Midbrain (tissue), 1 donor: ENCODE measurements around the gene TAF11L12.
"Not testable (repeated sequence)": the region's sequence is repeated elsewhere in the genome, so short reads cannot be mapped to it uniquely, and the experiment has no call there.

Source experiments
- DNase-seq: peaks from one replicate; lab custom pipeline; 2025; lab: John Stamatoyannopoulos, UW

The TAF11L12 gene

GRCh38 chr5:17610092-17610491 lies at the start of gene TAF11L12:
Gene TAF11L12 (plus strand): TSS chr5:17610392.
- DNase-seq, result not testable (repeated sequence)

DNA sequence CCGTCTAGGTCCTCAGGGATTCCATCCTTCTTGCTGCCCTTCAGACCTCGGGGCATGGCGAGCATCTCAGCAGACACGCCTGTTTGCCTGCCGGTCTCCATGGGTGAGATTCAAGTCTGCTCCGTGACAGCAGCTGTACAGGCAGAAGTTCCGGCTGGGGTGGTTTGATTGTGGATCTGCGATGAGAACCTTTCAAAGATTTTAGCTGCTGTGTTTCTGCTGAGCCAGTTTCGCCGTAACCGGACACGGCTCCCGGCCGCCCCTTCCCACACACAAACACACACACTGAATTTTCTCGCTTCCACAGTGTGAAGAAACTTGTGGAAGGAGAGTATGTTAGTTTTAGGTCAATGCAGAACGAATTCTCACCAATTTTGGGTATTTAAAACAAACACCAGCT lies 24.5 kb upstream of the TAF11L12 start, which contains the start of gene TAF11L7:
TSS of gene TAF11L7 (minus strand) at position 101 of the 400 bp plus-strand sequence.
- not testable (repeated sequence) for DNase-seq

DNA sequence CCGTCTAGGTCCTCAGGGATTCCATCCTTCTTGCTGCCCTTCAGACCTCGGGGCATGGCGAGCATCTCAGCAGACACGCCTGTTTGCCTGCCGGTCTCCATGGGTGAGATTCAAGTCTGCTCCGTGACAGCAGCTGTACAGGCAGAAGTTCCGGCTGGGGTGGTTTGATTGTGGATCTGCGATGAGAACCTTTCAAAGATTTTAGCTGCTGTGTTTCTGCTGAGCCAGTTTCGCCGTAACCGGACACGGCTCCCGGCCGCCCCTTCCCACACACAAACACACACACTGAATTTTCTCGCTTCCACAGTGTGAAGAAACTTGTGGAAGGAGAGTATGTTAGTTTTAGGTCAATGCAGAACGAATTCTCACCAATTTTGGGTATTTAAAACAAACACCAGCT lies 19.3 kb upstream of the TAF11L12 start, which contains the start of gene TAF11L8:
TSS of gene TAF11L8 (minus strand) at position 101 of the 400 bp plus-strand sequence.
- not testable (repeated sequence) for DNase-seq

- DNase-seq, result not testable (repeated sequence)
Observed at GRCh38 chr5:17594255-17594654, 15.9 kb upstream of the TAF11L12 start, which contains the start of gene TAF11L9. Gene TAF11L9 (minus strand): TSS chr5:17594394.

DNA sequence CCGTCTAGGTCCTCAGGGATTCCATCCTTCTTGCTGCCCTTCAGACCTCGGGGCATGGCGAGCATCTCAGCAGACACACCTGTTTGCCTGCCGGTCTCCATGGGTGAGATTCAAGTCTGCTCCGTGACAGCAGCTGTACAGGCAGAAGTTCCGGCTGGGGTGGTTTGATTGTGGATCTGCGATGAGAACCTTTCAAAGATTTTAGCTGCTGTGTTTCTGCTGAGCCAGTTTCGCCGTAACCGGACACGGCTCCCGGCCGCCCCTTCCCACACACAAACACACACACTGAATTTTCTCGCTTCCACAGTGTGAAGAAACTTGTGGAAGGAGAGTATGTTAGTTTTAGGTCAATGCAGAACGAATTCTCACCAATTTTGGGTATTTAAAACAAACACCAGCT lies 12.5 kb upstream of the TAF11L12 start, which contains the start of gene TAF11L10:
TSS of gene TAF11L10 (minus strand) at position 101 of the 400 bp plus-strand sequence.
- not testable (repeated sequence) for DNase-seq

DNA sequence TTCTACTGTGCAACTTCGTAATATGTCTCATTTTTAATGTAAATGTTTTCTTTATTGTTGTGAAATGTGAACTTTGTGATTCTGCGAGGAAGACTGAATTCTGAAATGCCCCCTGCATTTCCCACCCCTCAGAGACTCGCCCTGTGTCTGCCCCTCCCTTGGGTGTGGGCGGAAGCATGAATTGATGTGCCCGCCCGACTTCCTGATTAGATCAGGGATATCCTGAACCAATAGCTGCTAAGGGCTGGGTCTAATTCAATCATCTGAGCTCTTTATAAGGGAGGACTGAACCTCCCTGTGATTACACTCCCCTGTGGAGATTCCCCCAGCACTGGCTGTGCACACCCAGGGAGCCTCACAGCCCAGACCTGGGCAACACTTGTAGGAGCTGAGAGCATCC lies 6.3 kb upstream of the TAF11L12 start, which contains the start of gene TAF11L11:
TSS of gene TAF11L11 (plus strand) at position 304 of the 400 bp plus-strand sequence.
- DNase-seq, result not testable (repeated sequence)

DNA sequence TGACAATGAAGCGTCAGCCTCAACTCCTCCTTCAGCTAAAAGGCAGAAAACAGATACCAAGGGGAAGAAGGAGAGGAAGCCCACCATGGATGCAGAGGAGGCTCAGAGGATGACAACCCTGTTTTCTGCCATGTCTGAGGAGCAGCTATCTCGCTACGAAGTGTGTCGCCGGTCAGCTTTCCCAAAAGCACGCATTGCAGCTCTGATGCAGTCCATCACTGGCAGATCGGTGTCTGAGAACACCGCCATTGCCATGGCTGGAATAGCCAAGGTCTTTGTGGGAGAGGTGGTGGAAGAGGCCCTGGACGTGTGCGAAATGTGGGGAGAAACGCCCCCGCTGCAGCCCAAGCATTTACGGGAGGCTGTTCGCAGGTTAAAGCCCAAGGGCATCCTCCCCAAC lies 5.2 kb upstream of the TAF11L12 start:
- no peak for DNase-seq

- DNase-seq, result not testable (repeated sequence)
Observed at GRCh38 chr5:17607461-17607860, 2.7 kb upstream of the TAF11L12 start.

DNA sequence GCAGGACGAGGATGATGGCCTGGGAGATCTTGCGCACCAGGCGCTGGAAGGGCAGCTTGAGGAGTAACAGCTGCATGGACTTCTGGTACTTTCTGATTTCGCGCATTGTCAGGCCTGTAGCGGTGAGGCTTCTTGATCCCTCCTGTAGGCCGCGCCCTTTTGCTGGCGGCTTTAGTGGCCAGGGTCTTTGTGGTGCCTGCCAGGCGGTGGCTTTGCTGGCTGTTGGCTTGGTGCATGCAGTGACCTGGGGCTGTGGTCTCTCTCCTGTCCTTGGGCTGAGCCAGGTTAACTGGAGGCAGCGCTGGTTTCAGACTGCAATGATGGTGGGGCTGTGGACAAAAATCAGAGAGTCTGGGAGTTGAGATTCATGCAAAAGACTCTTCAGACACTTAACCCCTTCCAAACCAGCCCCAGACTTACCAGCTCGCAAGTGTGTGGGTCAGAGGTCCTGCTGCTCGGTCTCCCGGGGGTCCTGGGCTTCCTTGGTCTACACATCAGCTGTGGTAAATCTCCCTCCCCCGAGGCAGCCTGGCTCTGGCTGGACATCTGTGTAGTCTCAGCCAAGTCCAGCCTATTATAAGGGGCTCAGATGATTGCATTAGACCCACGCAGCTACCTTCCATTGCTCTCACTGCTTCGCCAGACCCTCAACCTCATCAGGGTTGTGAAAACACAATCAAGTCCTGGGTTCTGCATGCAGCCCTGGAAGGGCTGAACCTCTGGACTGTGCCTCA lies 4.8 kb downstream of the TAF11L12 start:
- no peak for DNase-seq

GRCh38 chr5:17619354-17619753 lies 9.2 kb downstream of the TAF11L12 start:
- DNase-seq, result no peak

GRCh38 chr5:17620627-17621026 lies 10.4 kb downstream of the TAF11L12 start:
- no peak for DNase-seq

GRCh38 chr5:17625686-17626085 lies 15.5 kb downstream of the TAF11L12 start:
- DNase-seq, result no peak

- DNase-seq, result not testable (repeated sequence)
Observed at GRCh38 chr5:17631788-17632187, 21.6 kb downstream of the TAF11L12 start, which contains the start of gene TAF11L13. Gene TAF11L13 (plus strand): TSS chr5:17632088.

GRCh38 chr5:17634160-17634559 lies 24.0 kb downstream of the TAF11L12 start, which contains the start of gene TAF11L14:
Gene TAF11L14 (plus strand): TSS chr5:17634460.
- no peak for DNase-seq

DNA sequence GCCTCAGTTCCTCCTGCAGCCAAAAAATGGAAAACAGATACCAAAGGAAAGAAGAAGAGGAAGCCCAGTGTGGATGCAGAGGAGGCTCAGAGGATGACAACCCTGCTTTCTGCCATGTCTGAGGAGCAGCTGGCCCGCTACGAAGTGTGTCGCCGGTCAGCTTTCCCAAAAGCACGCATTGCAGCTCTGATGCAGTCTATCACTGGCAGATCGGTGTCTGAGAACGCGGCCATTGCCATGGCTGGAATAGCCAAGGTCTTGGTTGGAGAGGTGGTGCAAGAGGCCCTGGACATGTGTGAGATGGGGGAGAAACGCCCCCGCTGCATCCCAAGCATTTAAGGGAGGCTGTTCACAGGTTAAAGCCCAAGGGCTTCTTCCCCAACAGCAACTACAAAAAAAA lies 39.0 kb downstream of the TAF11L12 start:
- DNase-seq, result not testable (repeated sequence)

- DNase-seq, result not testable (repeated sequence)
Observed at GRCh38 chr5:17655201-17655759, 45.1 kb downstream of the TAF11L12 start.

DNA sequence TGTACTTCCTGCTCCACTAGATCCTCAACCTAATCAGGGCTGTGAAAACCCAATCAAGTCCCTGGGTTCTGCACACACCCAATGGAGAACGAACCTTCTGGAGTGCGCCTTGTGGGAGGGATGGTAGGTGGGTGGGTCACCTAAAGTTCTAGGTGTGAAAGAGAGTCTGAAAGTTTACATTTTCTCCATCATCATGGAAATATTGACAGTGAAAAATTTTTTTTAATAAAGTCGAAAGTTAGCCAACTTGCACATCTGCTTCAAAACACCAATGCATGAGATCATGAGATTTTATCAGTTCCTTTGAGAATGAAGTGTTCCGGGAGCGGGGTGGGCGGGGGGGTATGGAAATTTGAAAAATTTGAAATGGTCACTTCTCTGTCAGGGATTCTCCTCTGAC lies 45.7 kb downstream of the TAF11L12 start:
- no peak for DNase-seq
